ENCODE measurements around the gene UXS1.

DNA sequence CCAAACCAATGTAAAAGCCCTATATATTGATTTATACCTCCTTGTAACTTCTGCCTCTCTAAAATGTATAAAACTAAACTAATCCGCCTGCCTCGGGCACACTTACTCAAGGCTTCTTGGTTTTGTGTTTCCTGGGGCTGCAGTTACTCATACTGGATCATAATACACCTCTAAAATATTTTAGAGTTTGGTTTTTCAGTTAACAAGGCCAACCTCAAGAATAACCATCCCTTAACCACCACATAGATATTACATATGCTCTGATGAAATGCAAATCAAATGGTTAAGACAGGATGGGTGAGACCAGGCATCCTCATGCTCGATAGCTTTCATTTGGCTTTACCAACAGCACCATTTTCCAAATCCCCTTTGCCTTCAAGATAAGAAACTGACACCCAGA lies 46.4 kb downstream of the UXS1 start:
- TF ChIP-seq, protein P1, sequence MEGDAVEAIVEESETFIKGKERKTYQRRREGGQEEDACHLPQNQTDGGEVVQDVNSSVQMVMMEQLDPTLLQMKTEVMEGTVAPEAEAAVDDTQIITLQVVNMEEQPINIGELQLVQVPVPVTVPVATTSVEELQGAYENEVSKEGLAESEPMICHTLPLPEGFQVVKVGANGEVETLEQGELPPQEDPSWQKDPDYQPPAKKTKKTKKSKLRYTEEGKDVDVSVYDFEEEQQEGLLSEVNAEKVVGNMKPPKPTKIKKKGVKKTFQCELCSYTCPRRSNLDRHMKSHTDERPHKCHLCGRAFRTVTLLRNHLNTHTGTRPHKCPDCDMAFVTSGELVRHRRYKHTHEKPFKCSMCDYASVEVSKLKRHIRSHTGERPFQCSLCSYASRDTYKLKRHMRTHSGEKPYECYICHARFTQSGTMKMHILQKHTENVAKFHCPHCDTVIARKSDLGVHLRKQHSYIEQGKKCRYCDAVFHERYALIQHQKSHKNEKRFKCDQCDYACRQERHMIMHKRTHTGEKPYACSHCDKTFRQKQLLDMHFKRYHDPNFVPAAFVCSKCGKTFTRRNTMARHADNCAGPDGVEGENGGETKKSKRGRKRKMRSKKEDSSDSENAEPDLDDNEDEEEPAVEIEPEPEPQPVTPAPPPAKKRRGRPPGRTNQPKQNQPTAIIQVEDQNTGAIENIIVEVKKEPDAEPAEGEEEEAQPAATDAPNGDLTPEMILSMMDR (IDR thresholded peaks at IDR 0.05 in 4 of 5, conservative IDR thresholded peaks at IDR 0.05 in 1 of 5), result no peak
- TF ChIP-seq POLR2A (IDR thresholded peaks at IDR 0.05), result no peak

Measured in gastrocnemius medialis (tissue), 4 donors.